HepG2 (cell line): ENCODE data around the gene MAP2K7. TPM values are rescaled to one million over a fixed set of nuclear protein-coding genes. Genes with fewer than 3 reads are reported as not detected.

Experiments used
- ARNTL ChIP-seq: sonication (generic); formaldehyde crosslinking; IDR thresholded peaks from 2 replicates; pipeline ENCODE4 v1.4.0; 2020; ENCODE audit warnings: mild to moderate bottlenecking, missing genetic modification reagents
- GFI1 ChIP-seq: sonication (generic); formaldehyde crosslinking; IDR thresholded peaks from 2 replicates; pipeline ENCODE4 v1.5.0; 2020; ENCODE audit warnings: missing genetic modification reagents, mild to moderate bottlenecking, borderline replicate concordance
- KLF11 ChIP-seq: IDR thresholded peaks from 2 replicates; pipeline ENCODE4 v1.6.1; 2016; ENCODE audit warnings: missing compliant biosample characterization
- MIXL1 ChIP-seq: IDR thresholded peaks from 2 replicates; pipeline ENCODE4 v1.6.1; 2016
- SNRNP70 ChIP-seq: fragments of 200-400 bp; formaldehyde crosslinking; IDR thresholded peaks from 2 replicates; pipeline ENCODE4 v1.6.1; 2017; ENCODE audit warnings: mild to moderate bottlenecking, low read depth, low read length, moderate library complexity
- ZNF143 ChIP-seq: sonication (generic); formaldehyde crosslinking; IDR thresholded peaks from 2 replicates; pipeline ENCODE4 v1.4.0; 2020; ENCODE audit warnings: missing genetic modification reagents
- ZNF318 ChIP-seq: sonication (generic); formaldehyde crosslinking; IDR thresholded peaks from 2 replicates; pipeline ENCODE4 v1.4.0; 2020; ENCODE audit warnings: mild to moderate bottlenecking, missing genetic modification reagents
- polyA plus RNA-seq, 8 experiments: library from polyadenylated mRNA; depleted of rRNA in 3 of 8; stranded (reverse) in 7 of 8; unstranded in 1 of 8; fragments of >200 nt; fragmentation: Illumina TruSeq in 4 of 8; extraction: Trizol in 4 of 8; gene quantifications; 2 replicates each; pipeline versions ENCODE4 v1.2.1 to v1.2.3, GENCODE V29; 2011 to 2016; ENCODE audit warnings: low read depth in 4 of 8, missing spikeins in 1 of 8, mixed read lengths in 1 of 8; ENCODE audit not compliant: insufficient read depth in 1 of 8
- total RNA-seq, 5 experiments: library from RNA; depleted of rRNA; stranded (reverse); fragments of >200 nt; fragmentation: Illumina TruSeq; extraction: Trizol; gene quantifications; 2 replicates each; pipeline ENCODE4 v1.2.3, GENCODE V29; 2016; ENCODE audit warnings: low read depth in 1 of 5
- TF ChIP-seq, protein P1 (sequence below): sonication (generic); formaldehyde crosslinking; IDR thresholded peaks from 2 replicates; pipeline ENCODE4 v1.4.0; 2020; ENCODE audit warnings: mild to moderate bottlenecking, low read depth, missing genetic modification reagents
- TF ChIP-seq, protein P2 (sequence below): sonication (generic); formaldehyde crosslinking; IDR thresholded peaks from 2 replicates; pipeline ENCODE4 v1.4.0; 2020; ENCODE audit warnings: missing genetic modification reagents, borderline replicate concordance
- TF ChIP-seq, protein P3 (sequence below): IDR thresholded peaks from 2 replicates; pipeline ENCODE4 v1.6.1; 2018; ENCODE audit warnings: missing genetic modification reagents
- TF ChIP-seq, protein P4 (sequence below): sonication (generic); formaldehyde crosslinking; IDR thresholded peaks from 2 replicates; pipeline ENCODE4 v1.4.0; 2020; ENCODE audit warnings: mild to moderate bottlenecking, missing genetic modification reagents

MAP2K7 gene
- total and polyA plus RNA-seq, 2 of the 13 experiments (the other 11 are each of a cell fraction or from before 2014, with no cell fraction given) = 9.0 to 10.8 TPM

GRCh38 chr19:7918615-7919421 lies 15.1 kb downstream of the MAP2K7 start (continued):
- TF ChIP-seq GFI1 (CRISPR knock-in tag) (no peak), SNRNP70 (no peak), ZNF143 (CRISPR knock-in tag) (0 out of 2 replicates have a peak, but pooled peaks have one; percentile 29), ARNTL (CRISPR knock-in tag) (peak; percentile 58; the same call in 1 of the 2 replicates), MIXL1 (peak; percentile 51; the same call in 1 of the 2 replicates), ZNF318 (CRISPR knock-in tag) (no peak), KLF11 (CRISPR knock-in tag) (no peak)
- TF ChIP-seq, protein P1, sequence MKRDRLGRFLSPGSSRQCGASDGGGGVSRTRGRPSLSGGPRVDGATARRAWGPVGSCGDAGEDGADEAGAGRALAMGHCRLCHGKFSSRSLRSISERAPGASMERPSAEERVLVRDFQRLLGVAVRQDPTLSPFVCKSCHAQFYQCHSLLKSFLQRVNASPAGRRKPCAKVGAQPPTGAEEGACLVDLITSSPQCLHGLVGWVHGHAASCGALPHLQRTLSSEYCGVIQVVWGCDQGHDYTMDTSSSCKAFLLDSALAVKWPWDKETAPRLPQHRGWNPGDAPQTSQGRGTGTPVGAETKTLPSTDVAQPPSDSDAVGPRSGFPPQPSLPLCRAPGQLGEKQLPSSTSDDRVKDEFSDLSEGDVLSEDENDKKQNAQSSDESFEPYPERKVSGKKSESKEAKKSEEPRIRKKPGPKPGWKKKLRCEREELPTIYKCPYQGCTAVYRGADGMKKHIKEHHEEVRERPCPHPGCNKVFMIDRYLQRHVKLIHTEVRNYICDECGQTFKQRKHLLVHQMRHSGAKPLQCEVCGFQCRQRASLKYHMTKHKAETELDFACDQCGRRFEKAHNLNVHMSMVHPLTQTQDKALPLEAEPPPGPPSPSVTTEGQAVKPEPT (CRISPR knock-in tag) = 0 out of 2 replicates have a peak, but pooled peaks have one; percentile 20
- TF ChIP-seq, protein P2, sequence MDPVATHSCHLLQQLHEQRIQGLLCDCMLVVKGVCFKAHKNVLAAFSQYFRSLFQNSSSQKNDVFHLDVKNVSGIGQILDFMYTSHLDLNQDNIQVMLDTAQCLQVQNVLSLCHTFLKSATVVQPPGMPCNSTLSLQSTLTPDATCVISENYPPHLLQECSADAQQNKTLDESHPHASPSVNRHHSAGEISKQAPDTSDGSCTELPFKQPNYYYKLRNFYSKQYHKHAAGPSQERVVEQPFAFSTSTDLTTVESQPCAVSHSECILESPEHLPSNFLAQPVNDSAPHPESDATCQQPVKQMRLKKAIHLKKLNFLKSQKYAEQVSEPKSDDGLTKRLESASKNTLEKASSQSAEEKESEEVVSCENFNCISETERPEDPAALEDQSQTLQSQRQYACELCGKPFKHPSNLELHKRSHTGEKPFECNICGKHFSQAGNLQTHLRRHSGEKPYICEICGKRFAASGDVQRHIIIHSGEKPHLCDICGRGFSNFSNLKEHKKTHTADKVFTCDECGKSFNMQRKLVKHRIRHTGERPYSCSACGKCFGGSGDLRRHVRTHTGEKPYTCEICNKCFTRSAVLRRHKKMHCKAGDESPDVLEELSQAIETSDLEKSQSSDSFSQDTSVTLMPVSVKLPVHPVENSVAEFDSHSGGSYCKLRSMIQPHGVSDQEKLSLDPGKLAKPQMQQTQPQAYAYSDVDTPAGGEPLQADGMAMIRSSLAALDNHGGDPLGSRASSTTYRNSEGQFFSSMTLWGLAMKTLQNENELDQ (CRISPR knock-in tag) = no peak
- TF ChIP-seq, protein P3, sequence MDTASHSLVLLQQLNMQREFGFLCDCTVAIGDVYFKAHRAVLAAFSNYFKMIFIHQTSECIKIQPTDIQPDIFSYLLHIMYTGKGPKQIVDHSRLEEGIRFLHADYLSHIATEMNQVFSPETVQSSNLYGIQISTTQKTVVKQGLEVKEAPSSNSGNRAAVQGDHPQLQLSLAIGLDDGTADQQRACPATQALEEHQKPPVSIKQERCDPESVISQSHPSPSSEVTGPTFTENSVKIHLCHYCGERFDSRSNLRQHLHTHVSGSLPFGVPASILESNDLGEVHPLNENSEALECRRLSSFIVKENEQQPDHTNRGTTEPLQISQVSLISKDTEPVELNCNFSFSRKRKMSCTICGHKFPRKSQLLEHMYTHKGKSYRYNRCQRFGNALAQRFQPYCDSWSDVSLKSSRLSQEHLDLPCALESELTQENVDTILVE (CRISPR knock-in tag) = 0 out of 2 replicates have a peak, but pooled peaks have one; percentile 10
- TF ChIP-seq, protein P4, sequence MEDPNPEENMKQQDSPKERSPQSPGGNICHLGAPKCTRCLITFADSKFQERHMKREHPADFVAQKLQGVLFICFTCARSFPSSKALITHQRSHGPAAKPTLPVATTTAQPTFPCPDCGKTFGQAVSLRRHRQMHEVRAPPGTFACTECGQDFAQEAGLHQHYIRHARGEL = no peak
